HEK293T (cell line): Measurements from ENCODE around the gene LRRC7.

Experiments used
- ARNT ChIP-seq: fragments of 450-650 bp; IDR thresholded peaks from 2 replicates; pipeline ENCODE4 v1.6.1; 2017; ENCODE audit warnings: mild to moderate bottlenecking
- BHLHE40 ChIP-seq: fragments of 450-650 bp; IDR thresholded peaks from 2 replicates; pipeline ENCODE4 v1.6.1; 2016; ENCODE audit warnings: mild to moderate bottlenecking, moderate library complexity, borderline replicate concordance
- CTBP1 ChIP-seq: fragments of 450-650 bp; IDR thresholded peaks from 2 replicates; pipeline ENCODE4 v1.6.1; 2016; ENCODE audit warnings: borderline replicate concordance
- ELF4 ChIP-seq: fragments of 450-650 bp; IDR thresholded peaks from 2 replicates; pipeline ENCODE4 v1.6.1; 2017; ENCODE audit warnings: antibody characterized with exemption
- FOXA1 ChIP-seq: fragments of 450-650 bp; IDR thresholded peaks from 2 replicates; pipeline ENCODE4 v1.6.1; 2016; ENCODE audit warnings: mild to moderate bottlenecking
- FOXM1 ChIP-seq: fragments of 450-650 bp; IDR thresholded peaks from 2 replicates; pipeline ENCODE4 v1.6.1; 2017; ENCODE audit warnings: mild to moderate bottlenecking, borderline replicate concordance
- L3MBTL2 ChIP-seq: fragments of 450-650 bp; conservative IDR thresholded peaks from 2 replicates; pipeline ENCODE4 v1.6.1; 2016; ENCODE audit warnings: mild to moderate bottlenecking
- SP1 ChIP-seq: fragments of 450-650 bp; IDR thresholded peaks from 2 replicates; pipeline ENCODE4 v1.6.1; 2017
- SUZ12 ChIP-seq: fragments of 450-650 bp; IDR thresholded peaks from 2 replicates; pipeline ENCODE4 v1.6.1; 2016; ENCODE audit warnings: mild to moderate bottlenecking
- TARDBP ChIP-seq: fragments of 450-650 bp; IDR thresholded peaks from 2 replicates; pipeline ENCODE4 v1.6.1; 2016

DNA sequence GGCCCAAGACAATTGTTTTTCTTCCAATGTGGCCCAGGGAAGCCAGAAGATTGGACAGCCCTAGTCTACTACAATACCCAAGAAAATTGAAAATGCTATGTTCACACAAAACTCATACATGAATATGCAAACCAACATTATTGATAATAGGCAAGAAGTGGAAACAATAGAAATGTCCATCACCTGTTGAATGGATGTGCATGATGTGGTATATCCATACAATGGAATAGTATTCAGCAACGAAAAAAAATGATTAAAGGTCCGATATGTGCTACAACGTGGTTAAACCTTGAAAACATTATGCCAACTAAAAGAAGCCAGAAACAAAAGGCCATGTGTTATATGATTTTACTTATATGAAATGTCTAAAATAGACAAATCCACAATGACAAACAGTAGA is 375.3 kb downstream of the LRRC7 start:
- no peak for TF ChIP-seq FOXM1
- TF ChIP-seq ELF4 = no peak
- no peak for TF ChIP-seq BHLHE40
- TF ChIP-seq FOXA1 = no peak
- no peak for TF ChIP-seq L3MBTL2
- no peak for TF ChIP-seq CTBP1
- TF ChIP-seq SUZ12 = no peak
- no peak for TF ChIP-seq SP1
- no peak for TF ChIP-seq ARNT
- TF ChIP-seq TARDBP = no peak
